Measurements from ENCODE around the gene TSPAN16. TPM values are rescaled to one million over a fixed set of nuclear protein-coding genes. Genes with fewer than 3 reads are reported as not detected.

TSPAN16 gene
- total and polyA plus RNA-seq, 2 donors from 2014 or later: not detected

GRCh38 chr19:11361771-11362731 lies 66.1 kb downstream of the TSPAN16 start:
- Histone ChIP-seq H3K4me1 (ENCODE audit: control insufficient read depth in 2 of 3, insufficient read depth in 2 of 3, low read depth in 1 of 3, low read length in 3 of 3) (no peaks in the 10 kb centered on the region), H3K9me3 (ENCODE audit: control insufficient read depth in 2 of 3, insufficient read depth in 1 of 3, low read length in 3 of 3) (no peaks in the 10 kb centered on the region), H3K9ac (ENCODE audit: low read length in 3 of 3) (no peak overlapping the region), H3K36me3 (ENCODE audit: control insufficient read depth in 2 of 3, insufficient read depth in 3 of 3, low read length in 3 of 3) (no peaks in the 10 kb centered on the region), H3K27me3 (ENCODE audit: control insufficient read depth, insufficient read depth, low read length) (no peaks in the 10 kb centered on the region), H3K4me3 (ENCODE audit: low read length in 3 of 3) (no peak overlapping the region), H3K27ac (ENCODE audit: low read depth in 2 of 2, low read length in 2 of 2) (no peak overlapping the region)
- FAIRE-seq (no peak), DNase-seq (no peak)
- no peak for TF ChIP-seq CTCF (IDR thresholded peaks at IDR 0.05; ENCODE audit: borderline replicate concordance, extremely low read depth, insufficient read depth)
- intact Hi-C loops (cut with DNase I): no loop called here

- DNase-seq (no peak), FAIRE-seq (no peak)
- H3K36me3 ChIP-seq (ENCODE audit: control insufficient read depth in 2 of 3, insufficient read depth in 3 of 3, low read length in 3 of 3): no peaks in the 10 kb centered on the region
- intact Hi-C loops (cut with DNase I): no loop called here
- H3K9ac ChIP-seq (ENCODE audit: low read length in 3 of 3): no peak overlapping the region
- H3K9me3 ChIP-seq (ENCODE audit: control insufficient read depth in 2 of 3, insufficient read depth in 1 of 3, low read length in 3 of 3): no peaks in the 10 kb centered on the region
- no peaks in the 10 kb centered on the region for H3K4me1 ChIP-seq (ENCODE audit: control insufficient read depth in 2 of 3, insufficient read depth in 2 of 3, low read depth in 1 of 3, low read length in 3 of 3)
- no peak overlapping the region for H3K4me3 ChIP-seq (ENCODE audit: low read length in 3 of 3)
- no peak for TF ChIP-seq CTCF (IDR thresholded peaks at IDR 0.05; ENCODE audit: borderline replicate concordance, extremely low read depth, insufficient read depth)
- H3K27me3 ChIP-seq (ENCODE audit: control insufficient read depth, insufficient read depth, low read length): no peaks in the 10 kb centered on the region
- no peak overlapping the region for H3K27ac ChIP-seq (ENCODE audit: low read depth in 2 of 2, low read length in 2 of 2)
Observed at GRCh38 chr19:11363881-11364280, 67.9 kb downstream of the TSPAN16 start.

- Histone ChIP-seq H3K4me1 (ENCODE audit: control insufficient read depth in 2 of 3, insufficient read depth in 2 of 3, low read depth in 1 of 3, low read length in 3 of 3) (no peaks in the 10 kb centered on the region), H3K27me3 (ENCODE audit: control insufficient read depth, insufficient read depth, low read length) (no peaks in the 10 kb centered on the region), H3K36me3 (ENCODE audit: control insufficient read depth in 2 of 3, insufficient read depth in 3 of 3, low read length in 3 of 3) (no peaks in the 10 kb centered on the region), H3K9ac (ENCODE audit: low read length in 3 of 3) (no peak overlapping the region), H3K4me3 (ENCODE audit: low read length in 3 of 3) (no peak overlapping the region), H3K27ac (ENCODE audit: low read depth in 2 of 2, low read length in 2 of 2) (no peak overlapping the region), H3K9me3 (ENCODE audit: control insufficient read depth in 2 of 3, insufficient read depth in 1 of 3, low read length in 3 of 3) (no peaks in the 10 kb centered on the region)
- FAIRE-seq (no peak), DNase-seq (no peak)
- intact Hi-C loops (cut with DNase I): no loop called here
- no peak for TF ChIP-seq CTCF (IDR thresholded peaks at IDR 0.05; ENCODE audit: borderline replicate concordance, extremely low read depth, insufficient read depth)
Observed at GRCh38 chr19:11364296-11364904, 68.4 kb downstream of the TSPAN16 start.
